Thoracic aorta (tissue), 2 donors: Measurements from ENCODE around the gene POU2F2. TPM values are rescaled to one million over a fixed set of nuclear protein-coding genes. Genes with fewer than 3 reads are reported as not detected.

Experiments used
- ATAC-seq: fragments of 150-250 bp; one replicate; pipeline ENCODE4 v1.8.0; 2017; ENCODE audit warnings: low read depth; ENCODE audit not compliant: insufficient number of reproducible peaks, low FRiP score
- DNase-seq: peaks from one replicate; pipeline ENCODE4 v3.0.0-alpha.2; 2020; ENCODE audit warnings: low spot score
- H3K27ac ChIP-seq, 2 donors: fragments of 200-600 bp; sonication (generic); 1 replicate in 1 of 2; 2 replicates in 1 of 2; pipeline ENCODE4 v1.5.1; 2016; ENCODE audit warnings: mild to moderate bottlenecking in 2 of 2, moderate library complexity in 2 of 2
- H3K27me3 ChIP-seq: fragments of 200-600 bp; sonication (generic); replicated peaks from 2 replicates; pipeline ENCODE4 v1.6.0; 2016; ENCODE audit warnings: mild to moderate bottlenecking; ENCODE audit not compliant: insufficient read depth
- H3K36me3 ChIP-seq: fragments of 200-600 bp; sonication (generic); one replicate; pipeline ENCODE4 v1.5.1; 2016
- H3K4me1 ChIP-seq, 2 donors: fragments of 200-600 bp; sonication (generic); 1 replicate in 1 of 2; 2 replicates in 1 of 2; pipeline versions ENCODE4 v1.5.1 to v1.6.0; 2016; ENCODE audit warnings: low read depth in 2 of 2, mild to moderate bottlenecking in 1 of 2; ENCODE audit not compliant: control insufficient read depth in 1 of 2
- H3K4me3 ChIP-seq: fragments of 200-600 bp; sonication (generic); 2 replicates; pipeline ENCODE4 v1.5.1; 2016; ENCODE audit warnings: mild to moderate bottlenecking
- H3K9me3 ChIP-seq: fragments of 200-600 bp; sonication (generic); 2 replicates; pipeline ENCODE4 v1.5.1; 2016
- CTCF ChIP-seq: fragments of 200-600 bp; sonication (generic); IDR thresholded peaks from one replicate; pipeline ENCODE4 v1.5.1; 2019; ENCODE audit warnings: antibody characterized with exemption
- total RNA-seq, 2 donors: library from RNA; depleted of rRNA; stranded (reverse); fragments of >200 nt; gene quantifications; one replicate each; pipeline versions ENCODE4 v1.1.0 to v1.2.3, GENCODE V29; 2016

POU2F2 gene
- total RNA-seq, 2 donors from 2014 or later, result 0.85 to 5.8 TPM

DNA sequence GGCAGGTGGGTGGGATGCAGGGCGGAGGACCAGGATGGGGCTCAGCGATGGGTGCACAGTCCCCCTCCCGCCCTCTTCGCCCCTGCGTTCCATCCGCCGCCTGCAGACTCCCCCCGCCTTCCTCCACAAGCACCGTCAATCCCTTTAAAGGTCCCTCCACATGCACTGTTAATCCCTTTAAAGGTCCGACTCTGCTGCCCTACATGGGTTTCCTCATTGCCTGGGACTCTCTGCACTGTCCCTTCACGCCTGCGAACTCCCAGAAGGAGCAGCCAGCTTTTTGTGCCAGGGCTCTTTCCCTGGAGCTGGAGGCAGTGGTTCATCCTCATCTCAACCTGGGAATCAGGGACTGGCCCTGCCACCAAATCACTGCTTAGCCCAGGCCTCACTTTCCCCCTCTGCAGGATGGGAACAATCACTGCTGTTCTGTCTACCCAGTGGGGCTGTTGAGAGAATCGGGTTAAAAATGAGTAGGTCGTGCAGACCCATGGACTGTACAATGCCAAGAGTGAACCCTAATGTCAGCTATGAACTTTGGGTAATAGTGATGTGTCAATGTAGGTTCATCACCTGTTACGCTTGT, 35.9 kb downstream of the POU2F2 start:
- Histone ChIP-seq H3K27ac (no peak overlapping the region), H3K36me3 (no peaks in the 10 kb centered on the region), H3K27me3 (no peaks in the 10 kb centered on the region), H3K4me1 (no peaks in the 10 kb centered on the region), H3K4me3 (no peak overlapping the region), H3K9me3 (no peaks in the 10 kb centered on the region)
- no peak for TF ChIP-seq CTCF
- no peak for ATAC-seq
- DNase-seq, result no peak

- no peak for ATAC-seq
- no peak for TF ChIP-seq CTCF
- no peaks in the 10 kb centered on the region for H3K9me3 ChIP-seq
- no peaks in the 10 kb centered on the region for H3K4me1 ChIP-seq
- no peak overlapping the region for H3K27ac ChIP-seq
- H3K36me3 ChIP-seq, result no peaks in the 10 kb centered on the region
- no peak overlapping the region for H3K4me3 ChIP-seq
- no peaks in the 10 kb centered on the region for H3K27me3 ChIP-seq
- no peak for DNase-seq
Measured at GRCh38 chr19:42095814-42096230, 36.4 kb downstream of the POU2F2 start.

- H3K4me1 ChIP-seq, result no peaks in the 10 kb centered on the region
- no peak overlapping the region for H3K4me3 ChIP-seq
- H3K27me3 ChIP-seq, result no peaks in the 10 kb centered on the region
- no peak for TF ChIP-seq CTCF
- DNase-seq (no peak), ATAC-seq (no peak)
- no peaks in the 10 kb centered on the region for H3K9me3 ChIP-seq
- no peak overlapping the region for H3K27ac ChIP-seq
- H3K36me3 ChIP-seq, result no peaks in the 10 kb centered on the region
Measured at GRCh38 chr19:42095142-42095813, 37.0 kb downstream of the POU2F2 start.

DNA sequence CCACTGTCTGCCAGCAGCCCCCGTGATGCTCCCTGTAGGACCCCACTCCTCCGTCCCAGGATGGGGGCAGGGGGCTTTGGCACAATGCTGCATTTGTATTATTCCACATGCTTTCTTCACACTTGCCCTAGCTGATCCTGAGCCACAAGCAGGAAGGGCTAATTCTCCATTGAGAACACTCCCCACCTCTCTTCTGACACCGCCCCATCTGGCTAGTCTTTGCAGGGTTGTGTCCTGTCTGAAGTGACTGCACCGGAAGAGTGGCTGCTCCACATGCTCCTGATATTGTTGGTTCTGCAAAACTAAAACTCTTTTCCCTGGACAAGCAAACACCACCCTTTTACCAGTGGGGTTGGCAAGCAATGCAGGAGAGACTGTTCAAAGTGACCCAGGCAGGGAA, 38.3 kb downstream of the POU2F2 start:
- peaks cover 0 to 5% of the 10 kb centered on the region in 2 donors for H3K4me1 ChIP-seq
- ATAC-seq, result no peak

DNA sequence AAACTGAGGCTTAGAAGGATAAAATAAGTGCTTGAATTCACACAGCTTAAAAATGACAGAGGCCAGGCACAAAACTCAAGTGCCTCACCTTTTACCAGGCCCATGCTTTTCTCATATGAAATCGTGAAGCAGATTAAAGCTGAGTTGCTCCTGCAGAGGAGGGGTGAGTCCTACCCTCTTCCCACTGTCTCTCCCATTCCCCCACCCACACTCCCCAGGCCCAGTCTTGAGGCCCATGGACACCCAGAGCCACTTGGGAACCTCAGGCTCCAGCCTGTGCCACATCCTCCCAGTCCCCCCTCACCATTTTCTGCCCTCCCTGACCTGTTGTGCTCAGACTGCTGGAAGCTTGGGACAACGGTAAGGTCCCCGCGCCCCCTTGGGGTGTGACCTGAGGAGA, 38.7 kb downstream of the POU2F2 start:
- no peak overlapping the region for H3K27ac ChIP-seq
- H3K9me3 ChIP-seq, result no peaks in the 10 kb centered on the region
- no peaks in the 10 kb centered on the region for H3K36me3 ChIP-seq
- H3K27me3 ChIP-seq, result no peaks in the 10 kb centered on the region
- ATAC-seq (no peak), DNase-seq (no peak)
- H3K4me3 ChIP-seq, result no peak overlapping the region
- H3K4me1 ChIP-seq, result peaks cover 0 to 9% of the 10 kb centered on the region in 2 donors
- TF ChIP-seq CTCF, result no peak

More for the DNA sequence above, 38.3 kb downstream of the POU2F2 start:
- TF ChIP-seq CTCF, result no peak
- H3K27me3 ChIP-seq, result no peaks in the 10 kb centered on the region
- H3K27ac ChIP-seq, result no peak overlapping the region
- DNase-seq, result no peak
- no peaks in the 10 kb centered on the region for H3K36me3 ChIP-seq
- no peak overlapping the region for H3K4me3 ChIP-seq
- no peaks in the 10 kb centered on the region for H3K9me3 ChIP-seq
